GM12878 (cell line): ENCODE measurements around the gene C3orf20. TPM values are rescaled to one million over a fixed set of nuclear protein-coding genes. Genes with fewer than 3 reads are reported as not detected.

ENCODE experiments used
- ATAC-seq: fragments of 200-7000 bp; cut with Tn5 transposase; 3 replicates; pipeline ENCODE4 v1.9.1; 2020; ENCODE audit warnings: mild to moderate bottlenecking, moderate library complexity
- BruUV-seq: library from RNA; stranded (reverse); fragments of 400-500 nt; replicated peaks from 2 replicates; lab custom pipeline; 2021; lab: Mats Ljungman, UMichigan
- CTCF ChIA-PET: fragments of 300-600 bp; sonication (Branson Sonifier 250); formaldehyde crosslinking; extraction: SDS; loops from one replicate; lab custom pipeline; 2021; ENCODE audit warnings: inconsistent platforms; lab: Yijun Ruan, JAX
- POLR2A ChIA-PET: fragments of 350-600 bp; formaldehyde crosslinking; extraction: SDS; loops from one replicate; lab custom pipeline; 2021; ENCODE audit warnings: inconsistent platforms; lab: Charles Lee
- RAD21 ChIA-PET: fragments of 300-600 bp; sonication (Branson Sonifier 250); formaldehyde crosslinking; loops from one replicate; lab custom pipeline; 2023; ENCODE audit warnings: antibody characterized with exemption; ENCODE audit not compliant: unreplicated experiment; lab: Charles Lee
- SMC1A ChIA-PET: fragments of 300-600 bp; sonication (Branson Sonifier 250); formaldehyde crosslinking; loops from one replicate; lab custom pipeline; 2023; ENCODE audit not compliant: unreplicated experiment, uncharacterized antibody; lab: Charles Lee
- DNase-seq: peaks from one replicate; pipeline ENCODE4 v3.0.0-alpha.2; 2011; ENCODE audit warnings: low read depth, low spot score
- FAIRE-seq: peaks from 3 replicates; lab custom pipeline; 2011; peaks lifted over from hg19 to GRCh38; lab: Jason Lieb, UNC
- H2AFZ ChIP-seq: 2 replicates; pipeline ENCODE4 v1.6.0; 2011; ENCODE audit warnings: low read depth, low read length, control low read depth; ENCODE audit not compliant: control insufficient read depth
- H3K27ac ChIP-seq: 2 replicates; pipeline ENCODE4 v1.5.1; 2011; ENCODE audit warnings: control low read depth; ENCODE audit not compliant: control insufficient read depth, insufficient read depth
- H3K27me3 ChIP-seq, 2 experiments: replicated peaks in 1 of 2; 2 replicates each; pipeline versions ENCODE4 v1.6.0 to v1.6.1; 2011; ENCODE audit warnings: low read length in 1 of 2; ENCODE audit not compliant: control insufficient read depth in 2 of 2, insufficient read depth in 2 of 2
- H3K36me3 ChIP-seq, 2 experiments: 2 replicates each; pipeline ENCODE4 v1.5.1; 2011; ENCODE audit warnings: low read length in 1 of 2; ENCODE audit not compliant: control insufficient read depth in 2 of 2, insufficient read depth in 2 of 2
- H3K4me1 ChIP-seq: 2 replicates; pipeline ENCODE4 v1.6.1; 2011; ENCODE audit warnings: mild to moderate bottlenecking, low read length, moderate library complexity, mixed read lengths; ENCODE audit not compliant: control insufficient read depth, insufficient read depth
- H3K4me2 ChIP-seq: 2 replicates; pipeline ENCODE4 v1.6.0; 2011; ENCODE audit warnings: control low read depth; ENCODE audit not compliant: control insufficient read depth, insufficient read depth
- H3K4me3 ChIP-seq: fragments of 200-600 bp; sonication (generic); 2 replicates; pipeline ENCODE4 v1.5.1; 2016
- H3K79me2 ChIP-seq: 2 replicates; pipeline ENCODE4 v1.6.0; 2011; ENCODE audit warnings: low read length; ENCODE audit not compliant: control insufficient read depth, insufficient read depth
- H3K9ac ChIP-seq: 2 replicates; pipeline ENCODE4 v1.8.0; 2011; ENCODE audit warnings: low read length, control low read depth, mixed read lengths; ENCODE audit not compliant: control insufficient read depth, insufficient read depth
- H3K9me3 ChIP-seq: replicated peaks from 3 replicates; pipeline ENCODE4 v1.5.1; 2011; ENCODE audit warnings: mild to moderate bottlenecking, low read length; ENCODE audit not compliant: control insufficient read depth, insufficient read depth
- H4K20me1 ChIP-seq: 2 replicates; pipeline ENCODE4 v1.6.0; 2011; ENCODE audit not compliant: control insufficient read depth, insufficient read depth
- BACH1 ChIP-seq: fragments of 450-650 bp; IDR thresholded peaks from 2 replicates; pipeline ENCODE4 v1.6.1; 2017; ENCODE audit warnings: mild to moderate bottlenecking, borderline replicate concordance
- CREM ChIP-seq: IDR thresholded peaks from 2 replicates; pipeline ENCODE4 v1.6.1; 2014; ENCODE audit warnings: antibody characterized with exemption, low read depth
- ELK1 ChIP-seq: IDR thresholded peaks from 2 replicates; pipeline ENCODE4 v1.6.1; 2012; ENCODE audit warnings: low read depth, low read length, improper control_type of control experiment
- HDGF ChIP-seq: fragments of 450-650 bp; IDR thresholded peaks from 2 replicates; pipeline ENCODE4 v1.6.1; 2016; ENCODE audit warnings: antibody characterized with exemption
- IRF4 ChIP-seq: IDR thresholded peaks from 2 replicates; pipeline ENCODE4 v1.6.1; 2011; ENCODE audit warnings: low read depth, low read length
- MLLT1 ChIP-seq: fragments of 450-650 bp; IDR thresholded peaks from 2 replicates; pipeline ENCODE4 v1.6.1; 2016; ENCODE audit warnings: mild to moderate bottlenecking
- NR2C2 ChIP-seq: IDR thresholded peaks from 2 replicates; pipeline ENCODE4 v1.6.1; 2011; ENCODE audit warnings: borderline replicate concordance, low read depth; ENCODE audit not compliant: control insufficient read depth, insufficient read length
- RBBP5 ChIP-seq: fragments of 200-600 bp; sonication (generic); conservative IDR thresholded peaks from 2 replicates; pipeline ENCODE4 v1.6.1; 2016
- SUZ12 ChIP-seq: fragments of 200-600 bp; sonication (generic); IDR thresholded peaks from one replicate; pipeline ENCODE4 v1.6.1; 2018; ENCODE audit warnings: antibody characterized with exemption, mild to moderate bottlenecking; ENCODE audit not compliant: unreplicated experiment
- TCF7 ChIP-seq: IDR thresholded peaks from 2 replicates; pipeline ENCODE4 v1.6.1; 2014; ENCODE audit warnings: antibody characterized with exemption, borderline replicate concordance
- USF1 ChIP-seq: IDR thresholded peaks from 2 replicates; pipeline ENCODE4 v1.6.1; 2011; ENCODE audit warnings: borderline replicate concordance, low read depth, mild to moderate bottlenecking, moderate library complexity, mixed read lengths, low read length; ENCODE audit not compliant: insufficient read depth; ENCODE audit errors: extremely low read length
- YY1 ChIP-seq: IDR thresholded peaks from 2 replicates; pipeline ENCODE4 v1.6.1; 2011; ENCODE audit warnings: low read depth, mild to moderate bottlenecking, low read length
- ZNF217 ChIP-seq: fragments of 450-650 bp; IDR thresholded peaks from 2 replicates; pipeline ENCODE4 v1.6.1; 2017; ENCODE audit warnings: antibody characterized with exemption, mild to moderate bottlenecking
- ZNF622 ChIP-seq: fragments of 450-650 bp; IDR thresholded peaks from 2 replicates; pipeline ENCODE4 v1.6.1; 2017; ENCODE audit warnings: mild to moderate bottlenecking, inconsistent platforms
- WGBS: methylation state at CpG from one replicate; pipeline ENCODE4 v1.1.6; 2016; ENCODE audit warnings: low lambda C conversion rate; ENCODE audit not compliant: insufficient replicate concordance, insufficient coverage; ENCODE audit errors: missing lambda C conversion rate; 5-methylcytosine and 5-hydroxymethylcytosine counted together
- in situ Hi-C: fragments of 300-500 bp; cut with MboI; formaldehyde crosslinking; loops from 9 replicates; pipeline ENCODE4 v1.14.3; 2018; ENCODE audit warnings: mixed read lengths
- intact Hi-C: fragments of 100-400 bp; cut with micrococcal nuclease; formaldehyde crosslinking; loops from one replicate; pipeline ENCODE4 v1.14.2; 2022; ENCODE audit not compliant: unreplicated experiment
- polyA plus RNA-seq, 11 experiments: library from polyadenylated mRNA; depleted of rRNA in 4 of 11; unstranded in 6 of 11; stranded (reverse) in 5 of 11; fragments of >200 nt; fragmentation: Nextera tagmentation in 4 of 11; fragmentation: Illumina TruSeq in 1 of 11; extraction: Ambion mirVana in 4 of 11; extraction: Trizol in 1 of 11; gene quantifications; 1 replicate in 1 of 11; 2 replicates in 10 of 11; pipeline versions ENCODE4 v1.2.1 to v1.2.3, GENCODE V29; 2011 to 2016; ENCODE audit warnings: inconsistent platforms in 2 of 11, missing spikeins in 2 of 11, low read depth in 1 of 11
- total RNA-seq, 4 experiments: library from RNA; depleted of rRNA in 3 of 4; stranded (reverse); fragments of >200 nt in 3 of 4; fragmentation: Illumina TruSeq in 1 of 4; extraction: Trizol in 1 of 4; gene quantifications; 2 replicates each; pipeline versions ENCODE4 v1.2.1 to v1.2.3, GENCODE V29; 2013 to 2021
- TF ChIP-seq, protein P1 (sequence below): fragments of 450-650 bp; IDR thresholded peaks from 2 replicates; pipeline ENCODE4 v1.6.1; 2017; ENCODE audit warnings: borderline replicate concordance
- TF ChIP-seq, protein P2 (sequence below): fragments of 150-350 bp; IDR thresholded peaks from 2 replicates; pipeline ENCODE4 v1.6.1; 2014; ENCODE audit warnings: mild to moderate bottlenecking, low read depth, low read length
- TF ChIP-seq, protein P3 (sequence below): IDR thresholded peaks from 2 replicates; pipeline ENCODE4 v1.6.1; 2011; ENCODE audit warnings: low read depth, low read length, improper control_type of control experiment, borderline replicate concordance

Gene C3orf20
- total and polyA plus RNA-seq, 10 of the 15 experiments (the other 5 are each of a cell fraction or from before 2014, with no cell fraction given): 0.05 to 2.9 (median 1.0) TPM

GRCh38 chr3:14796403-14797077 is 121.6 kb downstream of the C3orf20 start:
- H3K79me2 ChIP-seq: no peaks in the 10 kb centered on the region
- H4K20me1 ChIP-seq: no peaks in the 10 kb centered on the region
- no peak overlapping the region for H3K9ac ChIP-seq
- BruUV-seq: no TSS peak
- ChIA-PET CTCF (interaction anchor here (1.2 to 2.9 kb wide), 5 partner anchors 10 to 255 kb away, joined by 3 to 9 read pairs (median 3); no protein-coding TSS in a partner anchor), SMC1A (interaction anchor here (1.6 kb wide), 1 partner anchor 16 kb away, joined by 6 read pairs; no protein-coding TSS in a partner anchor), RAD21 (no interaction called here), POLR2A (no interaction called here)
- no peak for FAIRE-seq
- no peaks in the 10 kb centered on the region for H3K9me3 ChIP-seq
- H3K4me3 ChIP-seq: no peak overlapping the region
- in situ Hi-C loops: loop anchor here (5.0 kb wide), 1 partner anchor 126 kb away; no protein-coding TSS in a partner anchor
- intact Hi-C loops: no loop called here
- H3K27me3 ChIP-seq: peaks cover 1 to 2% of the 10 kb centered on the region in 2 experiments; a peak in 2 of 4 replicates
- H2AFZ ChIP-seq: no peak overlapping the region
- no peak overlapping the region for H3K27ac ChIP-seq
- H3K4me2 ChIP-seq: no peak overlapping the region
- no peak for ATAC-seq
- no peaks in the 10 kb centered on the region for H3K4me1 ChIP-seq
- 54% methylated on average over 14 of the region's 14 CpGs for WGBS
- DNase-seq: no peak
- no peaks in the 10 kb centered on the region for H3K36me3 ChIP-seq
- TF ChIP-seq IRF4 (no peak), USF1 (no peak), HDGF (no peak), MLLT1 (no peak), RBBP5 (no peak), YY1 (no peak), NR2C2 (no peak), SUZ12 (no peak), TCF7 (no peak), ELK1 (no peak), ZNF217 (no peak), ZNF622 (no peak), BACH1 (no peak), CREM (no peak)
- TF ChIP-seq, protein P1, sequence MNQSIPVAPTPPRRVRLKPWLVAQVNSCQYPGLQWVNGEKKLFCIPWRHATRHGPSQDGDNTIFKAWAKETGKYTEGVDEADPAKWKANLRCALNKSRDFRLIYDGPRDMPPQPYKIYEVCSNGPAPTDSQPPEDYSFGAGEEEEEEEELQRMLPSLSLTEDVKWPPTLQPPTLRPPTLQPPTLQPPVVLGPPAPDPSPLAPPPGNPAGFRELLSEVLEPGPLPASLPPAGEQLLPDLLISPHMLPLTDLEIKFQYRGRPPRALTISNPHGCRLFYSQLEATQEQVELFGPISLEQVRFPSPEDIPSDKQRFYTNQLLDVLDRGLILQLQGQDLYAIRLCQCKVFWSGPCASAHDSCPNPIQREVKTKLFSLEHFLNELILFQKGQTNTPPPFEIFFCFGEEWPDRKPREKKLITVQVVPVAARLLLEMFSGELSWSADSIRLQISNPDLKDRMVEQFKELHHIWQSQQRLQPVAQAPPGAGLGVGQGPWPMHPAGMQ: no peak
- TF ChIP-seq, protein P2, sequence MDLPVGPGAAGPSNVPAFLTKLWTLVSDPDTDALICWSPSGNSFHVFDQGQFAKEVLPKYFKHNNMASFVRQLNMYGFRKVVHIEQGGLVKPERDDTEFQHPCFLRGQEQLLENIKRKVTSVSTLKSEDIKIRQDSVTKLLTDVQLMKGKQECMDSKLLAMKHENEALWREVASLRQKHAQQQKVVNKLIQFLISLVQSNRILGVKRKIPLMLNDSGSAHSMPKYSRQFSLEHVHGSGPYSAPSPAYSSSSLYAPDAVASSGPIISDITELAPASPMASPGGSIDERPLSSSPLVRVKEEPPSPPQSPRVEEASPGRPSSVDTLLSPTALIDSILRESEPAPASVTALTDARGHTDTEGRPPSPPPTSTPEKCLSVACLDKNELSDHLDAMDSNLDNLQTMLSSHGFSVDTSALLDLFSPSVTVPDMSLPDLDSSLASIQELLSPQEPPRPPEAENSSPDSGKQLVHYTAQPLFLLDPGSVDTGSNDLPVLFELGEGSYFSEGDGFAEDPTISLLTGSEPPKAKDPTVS: no peak
- TF ChIP-seq, protein P3, sequence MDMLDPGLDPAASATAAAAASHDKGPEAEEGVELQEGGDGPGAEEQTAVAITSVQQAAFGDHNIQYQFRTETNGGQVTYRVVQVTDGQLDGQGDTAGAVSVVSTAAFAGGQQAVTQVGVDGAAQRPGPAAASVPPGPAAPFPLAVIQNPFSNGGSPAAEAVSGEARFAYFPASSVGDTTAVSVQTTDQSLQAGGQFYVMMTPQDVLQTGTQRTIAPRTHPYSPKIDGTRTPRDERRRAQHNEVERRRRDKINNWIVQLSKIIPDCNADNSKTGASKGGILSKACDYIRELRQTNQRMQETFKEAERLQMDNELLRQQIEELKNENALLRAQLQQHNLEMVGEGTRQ: no peak
